ENCODE results near the gene GRIPAP1.

DNA sequence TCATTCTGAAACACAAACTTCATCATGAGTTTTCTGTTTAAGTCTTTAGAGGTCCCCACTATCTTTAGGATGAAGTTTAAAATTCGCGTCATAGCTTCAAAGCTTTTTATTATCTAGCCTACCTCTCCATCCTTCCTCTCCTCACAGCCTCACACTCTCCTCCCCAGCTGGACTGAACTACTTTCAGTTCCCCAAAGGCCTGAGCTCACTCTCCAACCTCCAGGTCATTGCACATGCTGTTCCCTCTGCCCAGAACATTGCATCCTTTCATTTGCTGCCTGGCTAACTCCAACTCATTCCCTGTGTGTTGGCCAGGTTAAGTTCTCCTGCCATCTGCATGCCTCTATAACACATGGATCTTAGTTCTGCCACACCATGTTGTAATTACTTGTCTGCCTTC lies 41.8 kb downstream of the GRIPAP1 start:
- TF ChIP-seq, protein P1, sequence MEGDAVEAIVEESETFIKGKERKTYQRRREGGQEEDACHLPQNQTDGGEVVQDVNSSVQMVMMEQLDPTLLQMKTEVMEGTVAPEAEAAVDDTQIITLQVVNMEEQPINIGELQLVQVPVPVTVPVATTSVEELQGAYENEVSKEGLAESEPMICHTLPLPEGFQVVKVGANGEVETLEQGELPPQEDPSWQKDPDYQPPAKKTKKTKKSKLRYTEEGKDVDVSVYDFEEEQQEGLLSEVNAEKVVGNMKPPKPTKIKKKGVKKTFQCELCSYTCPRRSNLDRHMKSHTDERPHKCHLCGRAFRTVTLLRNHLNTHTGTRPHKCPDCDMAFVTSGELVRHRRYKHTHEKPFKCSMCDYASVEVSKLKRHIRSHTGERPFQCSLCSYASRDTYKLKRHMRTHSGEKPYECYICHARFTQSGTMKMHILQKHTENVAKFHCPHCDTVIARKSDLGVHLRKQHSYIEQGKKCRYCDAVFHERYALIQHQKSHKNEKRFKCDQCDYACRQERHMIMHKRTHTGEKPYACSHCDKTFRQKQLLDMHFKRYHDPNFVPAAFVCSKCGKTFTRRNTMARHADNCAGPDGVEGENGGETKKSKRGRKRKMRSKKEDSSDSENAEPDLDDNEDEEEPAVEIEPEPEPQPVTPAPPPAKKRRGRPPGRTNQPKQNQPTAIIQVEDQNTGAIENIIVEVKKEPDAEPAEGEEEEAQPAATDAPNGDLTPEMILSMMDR (IDR thresholded peaks at IDR 0.05) = no peak
- TF ChIP-seq POLR2A (IDR thresholded peaks at IDR 0.05) = no peak
